Measurements from ENCODE around the gene PRMT7. TPM values are rescaled to one million over a fixed set of nuclear protein-coding genes. Genes with fewer than 3 reads are reported as not detected.

The PRMT7 gene
- polyA plus RNA-seq, 1 donor from 2014 or later: 203 TPM

DNA sequence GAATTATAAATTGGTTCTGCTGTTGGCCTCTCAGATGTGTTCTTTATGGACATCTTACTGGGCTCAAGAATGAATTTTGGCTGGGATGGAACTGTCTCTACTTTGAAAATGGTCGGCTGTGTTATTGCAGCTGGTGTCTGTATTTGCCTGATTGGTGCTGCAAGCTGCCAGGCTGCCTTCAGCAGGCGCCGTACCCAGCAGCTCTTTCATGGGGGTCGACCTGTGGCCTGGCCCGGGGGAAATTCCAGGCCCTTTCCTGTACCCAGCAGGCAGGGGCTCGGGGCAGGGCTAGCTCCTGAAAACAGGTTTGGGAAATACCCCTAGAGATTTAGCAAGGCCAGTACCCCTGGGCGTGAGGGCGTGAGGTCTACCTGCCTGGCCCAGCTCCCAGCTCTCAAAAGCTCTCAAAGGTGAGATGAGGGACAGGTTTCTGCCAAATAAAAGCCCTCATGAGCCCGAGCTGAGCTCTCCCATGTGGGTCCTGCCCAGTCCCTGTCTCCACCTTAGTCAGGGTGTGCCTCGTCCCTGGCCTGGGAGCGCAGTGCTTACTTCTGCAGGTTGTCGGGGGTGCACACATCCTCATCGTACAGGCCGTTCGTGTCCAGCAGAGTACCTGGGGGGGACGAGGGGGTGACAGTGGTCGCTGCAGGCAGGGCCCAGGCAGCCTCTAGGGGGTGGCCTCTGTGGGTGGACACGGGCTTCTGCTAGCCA lies 52.3 kb downstream of the PRMT7 start:
- Histone ChIP-seq H3K4me3 (ENCODE audit: low read length) (no peak overlapping the region), H3K27me3 (ENCODE audit: insufficient read depth, low read depth, low read length) (no peaks in the 10 kb centered on the region), H2AFZ (ENCODE audit: low read depth, low read length) (no peak overlapping the region), H3K27ac (ENCODE audit: low read length) (no peak overlapping the region), H3K9me3 (ENCODE audit: low read length) (no peaks in the 10 kb centered on the region), H4K20me1 (ENCODE audit: insufficient read depth) (no peaks in the 10 kb centered on the region), H3F3A (ENCODE audit: insufficient read depth, low read length, poor library complexity, severe bottlenecking) (no peaks in the 10 kb centered on the region), H3K9ac (ENCODE audit: low read length) (no peak overlapping the region), H3K4me2 (ENCODE audit: low read length) (no peak overlapping the region), H3K79me2 (replicated peaks; ENCODE audit: insufficient read depth, low read length) (no peaks in the 10 kb centered on the region), H3K9me2 (ENCODE audit: insufficient read depth, low read length) (no peaks in the 10 kb centered on the region), H3K36me3 (ENCODE audit: insufficient read depth, low read length) (no peaks in the 10 kb centered on the region)
- no peak for TF ChIP-seq MXI1 (conservative IDR thresholded peaks at IDR 0.05; ENCODE audit: poor library complexity, severe bottlenecking)

DNA sequence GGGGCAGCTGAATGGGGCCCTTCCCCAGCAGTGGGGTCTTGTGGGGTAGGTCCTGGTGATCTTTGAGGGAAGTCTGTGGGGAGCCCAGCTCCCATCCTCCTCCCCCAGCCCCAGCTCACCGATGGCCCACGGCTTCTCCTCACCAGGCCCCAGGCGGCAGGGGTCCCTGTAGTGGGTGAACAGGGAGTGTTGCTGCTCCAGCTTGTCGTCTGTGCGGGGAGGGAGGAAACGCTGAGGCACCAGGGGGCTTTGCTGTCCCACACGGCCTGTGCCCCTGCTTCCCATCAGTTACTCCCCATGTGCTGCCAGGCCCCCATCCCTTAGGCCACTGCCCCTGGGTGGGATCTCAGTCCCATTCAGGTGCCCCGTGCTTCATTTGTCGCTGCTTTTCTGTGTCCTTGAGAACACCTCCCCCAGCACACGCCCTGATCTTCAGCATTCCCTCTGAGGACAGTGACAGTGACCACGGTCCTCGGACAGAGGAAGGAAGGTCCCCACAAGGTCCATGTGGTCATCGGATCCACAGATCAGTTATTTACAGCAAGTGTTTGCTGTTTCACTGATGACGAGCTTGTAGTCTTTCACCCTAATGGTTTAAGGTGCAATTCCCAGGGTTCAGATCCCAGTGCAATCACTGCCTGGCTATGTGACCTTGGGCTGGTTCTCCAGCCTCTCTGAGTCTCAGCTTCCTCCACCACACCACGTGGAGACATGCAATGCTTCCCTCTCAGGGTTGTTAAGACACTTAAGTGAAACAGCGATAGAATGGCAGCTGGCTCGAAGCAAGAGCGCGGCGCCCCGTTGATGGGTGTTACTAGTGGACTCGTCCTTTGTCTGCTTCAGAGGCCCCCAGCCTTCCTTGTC lies 53.1 kb downstream of the PRMT7 start:
- Histone ChIP-seq H3K9ac (ENCODE audit: low read length) (no peak overlapping the region), H3K9me3 (ENCODE audit: low read length) (no peaks in the 10 kb centered on the region), H3K27me3 (ENCODE audit: insufficient read depth, low read depth, low read length) (no peaks in the 10 kb centered on the region), H2AFZ (ENCODE audit: low read depth, low read length) (no peak overlapping the region), H3K79me2 (replicated peaks; ENCODE audit: insufficient read depth, low read length) (no peaks in the 10 kb centered on the region), H3K27ac (ENCODE audit: low read length) (no peak overlapping the region), H3K4me3 (ENCODE audit: low read length) (no peak overlapping the region), H3K36me3 (ENCODE audit: insufficient read depth, low read length) (no peaks in the 10 kb centered on the region), H3F3A (ENCODE audit: insufficient read depth, low read length, poor library complexity, severe bottlenecking) (no peaks in the 10 kb centered on the region), H3K9me2 (ENCODE audit: insufficient read depth, low read length) (no peaks in the 10 kb centered on the region), H3K4me2 (ENCODE audit: low read length) (no peak overlapping the region), H4K20me1 (ENCODE audit: insufficient read depth) (no peaks in the 10 kb centered on the region)
- TF ChIP-seq CTCF (IDR thresholded peaks at IDR 0.05; ENCODE audit: poor library complexity, severe bottlenecking): no peak
- no peak for TF ChIP-seq EZH2 (IDR thresholded peaks at IDR 0.05; ENCODE audit: borderline replicate concordance, insufficient read depth, low read length, poor library complexity, severe bottlenecking)
- TF ChIP-seq MXI1 (conservative IDR thresholded peaks at IDR 0.05; ENCODE audit: poor library complexity, severe bottlenecking): no peak
- TF ChIP-seq SMC3 (conservative IDR thresholded peaks at IDR 0.05; ENCODE audit: poor library complexity): no peak
- TF ChIP-seq POLR2AphosphoS5 (IDR thresholded peaks at IDR 0.05): no peak
- no peak for TF ChIP-seq EP300 (conservative IDR thresholded peaks at IDR 0.05; ENCODE audit: poor library complexity, severe bottlenecking)
- TF ChIP-seq, protein P1, sequence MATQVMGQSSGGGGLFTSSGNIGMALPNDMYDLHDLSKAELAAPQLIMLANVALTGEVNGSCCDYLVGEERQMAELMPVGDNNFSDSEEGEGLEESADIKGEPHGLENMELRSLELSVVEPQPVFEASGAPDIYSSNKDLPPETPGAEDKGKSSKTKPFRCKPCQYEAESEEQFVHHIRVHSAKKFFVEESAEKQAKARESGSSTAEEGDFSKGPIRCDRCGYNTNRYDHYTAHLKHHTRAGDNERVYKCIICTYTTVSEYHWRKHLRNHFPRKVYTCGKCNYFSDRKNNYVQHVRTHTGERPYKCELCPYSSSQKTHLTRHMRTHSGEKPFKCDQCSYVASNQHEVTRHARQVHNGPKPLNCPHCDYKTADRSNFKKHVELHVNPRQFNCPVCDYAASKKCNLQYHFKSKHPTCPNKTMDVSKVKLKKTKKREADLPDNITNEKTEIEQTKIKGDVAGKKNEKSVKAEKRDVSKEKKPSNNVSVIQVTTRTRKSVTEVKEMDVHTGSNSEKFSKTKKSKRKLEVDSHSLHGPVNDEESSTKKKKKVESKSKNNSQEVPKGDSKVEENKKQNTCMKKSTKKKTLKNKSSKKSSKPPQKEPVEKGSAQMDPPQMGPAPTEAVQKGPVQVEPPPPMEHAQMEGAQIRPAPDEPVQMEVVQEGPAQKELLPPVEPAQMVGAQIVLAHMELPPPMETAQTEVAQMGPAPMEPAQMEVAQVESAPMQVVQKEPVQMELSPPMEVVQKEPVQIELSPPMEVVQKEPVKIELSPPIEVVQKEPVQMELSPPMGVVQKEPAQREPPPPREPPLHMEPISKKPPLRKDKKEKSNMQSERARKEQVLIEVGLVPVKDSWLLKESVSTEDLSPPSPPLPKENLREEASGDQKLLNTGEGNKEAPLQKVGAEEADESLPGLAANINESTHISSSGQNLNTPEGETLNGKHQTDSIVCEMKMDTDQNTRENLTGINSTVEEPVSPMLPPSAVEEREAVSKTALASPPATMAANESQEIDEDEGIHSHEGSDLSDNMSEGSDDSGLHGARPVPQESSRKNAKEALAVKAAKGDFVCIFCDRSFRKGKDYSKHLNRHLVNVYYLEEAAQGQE (IDR thresholded peaks at IDR 0.05; ENCODE audit: borderline replicate concordance): no peak
- TF ChIP-seq RAD21 (conservative IDR thresholded peaks at IDR 0.05): no peak
- TF ChIP-seq TAF1 (IDR thresholded peaks at IDR 0.05; ENCODE audit: low read depth): no peak
